Retinal pigment epithelial cell (primary cell): ENCODE measurements around the gene SLC25A12.

ENCODE experiments used
- DNase-seq: peaks from one replicate; pipeline ENCODE4 v3.0.0-alpha.2; 2010; ENCODE audit warnings: low read depth
- H3K4me3 ChIP-seq: 2 replicates; pipeline ENCODE4 v1.5.1; 2011; ENCODE audit warnings: mild to moderate bottlenecking, low read length, control low read depth, moderate library complexity
- CTCF ChIP-seq: conservative IDR thresholded peaks from 2 replicates; pipeline ENCODE4 v1.5.1; 2011; ENCODE audit warnings: low read depth, low read length, control low read depth, inconsistent platforms

SLC25A12 gene

DNA sequence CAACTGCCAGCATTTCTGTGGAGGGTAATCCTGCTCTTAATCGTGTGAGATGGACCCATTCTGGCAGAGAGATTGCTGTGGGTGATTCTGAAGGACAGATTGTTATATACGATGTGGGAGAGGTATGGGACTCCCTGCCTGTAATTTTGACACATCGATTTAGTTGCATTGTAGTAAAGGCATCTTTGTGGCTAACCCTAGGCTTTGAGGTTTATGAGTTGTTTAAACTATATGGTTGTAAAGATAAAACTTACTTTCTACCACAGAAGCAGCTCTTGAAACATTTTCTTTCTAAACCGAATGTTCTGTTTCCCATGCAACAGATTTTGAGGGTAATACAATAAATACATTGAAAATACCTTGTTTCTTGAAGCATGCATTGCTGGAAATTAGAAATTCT is 148.2 kb downstream of the SLC25A12 start:
- TF ChIP-seq CTCF = no peak
- H3K4me3 ChIP-seq = no peak overlapping the region
- DNase-seq = no peak

DNA sequence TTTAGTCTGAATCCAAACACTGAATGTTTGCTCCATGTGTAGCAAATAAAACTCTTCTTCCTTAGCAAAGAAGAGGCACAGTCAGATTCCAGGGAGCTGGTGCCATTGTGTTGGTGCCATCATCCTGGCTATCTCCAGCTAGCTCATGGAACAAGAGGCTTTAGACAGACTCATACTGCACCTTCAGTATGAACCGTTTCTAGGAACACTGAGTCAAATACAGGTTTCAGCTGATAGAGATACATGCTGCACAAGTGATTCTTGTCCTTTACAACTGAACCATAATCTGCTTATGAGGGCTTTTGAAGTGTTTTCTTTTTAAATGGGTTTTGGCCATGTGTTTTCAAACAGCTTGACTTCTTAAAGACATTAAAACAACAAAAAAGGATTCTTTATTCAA is 148.9 kb downstream of the SLC25A12 start:
- no peak for TF ChIP-seq CTCF
- H3K4me3 ChIP-seq = no peak overlapping the region
- DNase-seq = no peak

DNA sequence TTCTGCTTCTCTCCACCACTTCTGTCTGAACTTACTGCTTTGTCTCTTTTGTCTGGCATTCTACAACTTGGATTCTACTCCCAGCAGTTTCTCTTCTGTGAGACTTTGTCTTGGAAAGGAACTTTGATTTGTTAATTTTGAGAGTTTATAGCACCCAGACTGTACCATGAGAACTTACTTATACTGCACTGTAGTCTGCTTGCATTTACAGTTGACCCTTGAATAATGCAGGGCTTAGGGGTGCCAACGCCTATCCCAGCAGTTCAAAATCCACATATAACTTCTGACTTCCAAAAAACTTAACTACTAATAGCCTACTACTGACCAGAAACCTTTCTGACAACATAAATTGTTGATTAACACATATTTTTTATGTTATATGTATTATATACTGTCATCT is 151.3 kb downstream of the SLC25A12 start:
- no peak for DNase-seq
- TF ChIP-seq CTCF = no peak

DNA sequence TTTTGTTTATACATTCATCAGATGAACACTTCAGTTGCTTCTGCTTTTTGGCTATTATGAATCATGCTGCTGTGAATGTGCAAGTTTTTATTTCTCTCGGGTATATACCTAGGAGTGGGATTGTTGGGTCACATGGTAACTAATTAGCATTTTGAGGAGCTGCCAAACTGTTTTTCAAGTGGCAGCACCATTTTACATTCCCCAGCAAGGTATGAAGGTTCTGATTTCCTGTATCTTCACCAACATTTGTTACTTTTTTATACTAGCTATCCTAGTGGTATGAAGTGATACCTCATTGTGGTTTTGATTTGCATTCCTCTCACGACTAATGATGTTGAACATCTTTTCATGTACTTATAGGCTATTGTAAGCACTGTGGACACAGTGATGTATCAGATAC is 152.9 kb downstream of the SLC25A12 start:
- no peak for TF ChIP-seq CTCF
- H3K4me3 ChIP-seq = no peak overlapping the region
- no peak for DNase-seq

More for the DNA sequence above, 151.3 kb downstream of the SLC25A12 start:
- no peak overlapping the region for H3K4me3 ChIP-seq

DNA sequence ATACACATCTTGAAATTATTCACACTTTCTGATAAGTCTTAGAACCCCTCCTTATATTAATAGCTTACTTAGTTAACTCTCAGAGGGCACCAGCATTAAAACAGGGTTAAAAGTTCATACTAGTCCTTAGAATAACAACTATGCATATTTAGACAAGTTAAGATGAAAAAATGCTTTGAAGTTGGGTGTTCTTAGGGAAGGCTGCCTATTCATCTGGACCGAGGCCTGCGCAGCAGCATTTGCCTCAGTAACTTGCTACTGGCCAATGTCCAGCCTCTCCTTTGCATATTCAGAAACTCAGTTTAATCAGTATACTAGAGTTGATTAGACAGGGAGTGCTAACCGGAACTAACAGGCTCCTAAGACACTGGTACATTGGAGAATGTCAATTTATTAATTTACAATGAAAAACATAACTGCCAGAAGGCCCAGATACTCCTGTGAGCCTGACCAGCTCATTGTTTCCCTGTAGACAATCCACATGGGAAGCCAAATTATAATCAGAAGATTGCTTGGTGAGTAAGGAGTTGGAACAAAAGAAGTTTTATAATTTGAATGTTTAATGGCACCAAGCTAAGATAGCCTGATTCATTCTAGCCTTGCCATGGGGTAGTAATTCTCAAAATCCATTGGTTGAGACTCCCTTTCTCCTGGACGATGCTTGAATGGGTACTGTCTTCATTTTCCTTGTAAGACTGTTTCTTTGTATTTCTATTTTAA is 157.9 kb downstream of the SLC25A12 start:
- no peak for DNase-seq
- no peak overlapping the region for H3K4me3 ChIP-seq
- no peak for TF ChIP-seq CTCF
